PC-9 (cell line): Measurements from ENCODE around the gene TAB3.

Experiments
- EZH2 ChIP-seq: fragments of 200-600 bp; sonication (generic); IDR thresholded peaks from 2 replicates; pipeline ENCODE4 v1.8.0; 2017; ENCODE audit warnings: antibody characterized with exemption, low read depth
- TF ChIP-seq, protein P1 (sequence below): fragments of 200-600 bp; sonication (generic); conservative IDR thresholded peaks from 2 replicates; pipeline ENCODE4 v1.6.1; 2017; ENCODE audit warnings: mixed run types, antibody characterized with exemption, mild to moderate bottlenecking, moderate library complexity

DNA sequence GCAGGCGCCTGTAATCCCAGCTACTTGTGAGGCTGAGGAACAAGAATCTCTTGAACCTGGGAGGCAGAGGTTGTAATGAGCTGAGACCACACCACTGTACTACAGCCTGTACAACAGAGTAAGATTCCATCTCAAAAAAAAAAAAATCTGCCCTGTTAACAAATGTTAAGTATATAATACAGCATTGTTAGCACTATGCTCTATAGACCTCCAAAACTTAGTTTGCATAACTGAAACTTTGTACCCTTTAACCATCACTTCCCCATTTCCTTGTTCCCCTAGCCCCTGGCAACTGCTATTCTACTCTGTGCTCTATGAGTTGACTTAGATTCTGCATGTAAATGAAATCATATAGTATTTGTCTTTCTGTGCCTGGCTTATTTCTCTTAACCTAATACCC, 76.7 kb downstream of the TAB3 start:
- TF ChIP-seq, protein P1, sequence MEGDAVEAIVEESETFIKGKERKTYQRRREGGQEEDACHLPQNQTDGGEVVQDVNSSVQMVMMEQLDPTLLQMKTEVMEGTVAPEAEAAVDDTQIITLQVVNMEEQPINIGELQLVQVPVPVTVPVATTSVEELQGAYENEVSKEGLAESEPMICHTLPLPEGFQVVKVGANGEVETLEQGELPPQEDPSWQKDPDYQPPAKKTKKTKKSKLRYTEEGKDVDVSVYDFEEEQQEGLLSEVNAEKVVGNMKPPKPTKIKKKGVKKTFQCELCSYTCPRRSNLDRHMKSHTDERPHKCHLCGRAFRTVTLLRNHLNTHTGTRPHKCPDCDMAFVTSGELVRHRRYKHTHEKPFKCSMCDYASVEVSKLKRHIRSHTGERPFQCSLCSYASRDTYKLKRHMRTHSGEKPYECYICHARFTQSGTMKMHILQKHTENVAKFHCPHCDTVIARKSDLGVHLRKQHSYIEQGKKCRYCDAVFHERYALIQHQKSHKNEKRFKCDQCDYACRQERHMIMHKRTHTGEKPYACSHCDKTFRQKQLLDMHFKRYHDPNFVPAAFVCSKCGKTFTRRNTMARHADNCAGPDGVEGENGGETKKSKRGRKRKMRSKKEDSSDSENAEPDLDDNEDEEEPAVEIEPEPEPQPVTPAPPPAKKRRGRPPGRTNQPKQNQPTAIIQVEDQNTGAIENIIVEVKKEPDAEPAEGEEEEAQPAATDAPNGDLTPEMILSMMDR, result no peak
- no peak for TF ChIP-seq EZH2
